PC-3 (cell line): ENCODE results near the gene IL21R.

ENCODE experiments used
- CTCF ChIP-seq: fragments of 300-600 bp; sonication (generic); conservative IDR thresholded peaks from 2 replicates; pipeline ENCODE4 v1.5.1; 2017; ENCODE audit warnings: antibody characterized with exemption, low read depth, mild to moderate bottlenecking, low read length
- EZH2 ChIP-seq: fragments of 300-600 bp; sonication (generic); IDR thresholded peaks from one replicate; pipeline ENCODE4 v1.6.1; 2017; ENCODE audit warnings: antibody characterized with exemption, mild to moderate bottlenecking, low read length; ENCODE audit not compliant: unreplicated experiment

- no peak for TF ChIP-seq CTCF
- TF ChIP-seq EZH2 = no peak
Measured at GRCh38 chr16:27483088-27483437, 81.1 kb downstream of the IL21R start.
